Activated naive CD8-positive, alpha-beta T cell treated with anti-CD3 and anti-CD28 coated beads for 36 hours (primary cell): ENCODE measurements around the gene SLC4A5. TPM values are rescaled to one million over a fixed set of nuclear protein-coding genes. Genes with fewer than 3 reads are reported as not detected.
A peak's percentile ranks its signal among the peaks of the same experiment; 100 is the strongest.
"Not testable (repeated sequence)": the region's sequence is repeated elsewhere in the genome, so short reads cannot be mapped to it uniquely, and the experiment has no call there.

Source experiments
- DNase-seq: peaks from one replicate; pipeline ENCODE4 v3.0.0; 2021
- H3K27ac Mint-ChIP-seq: one replicate; pipeline ENCODE4 v1.8.0; 2022; ENCODE audit warnings: mild to moderate bottlenecking, moderate library complexity, mixed read lengths
- H3K27me3 Mint-ChIP-seq: one replicate; pipeline ENCODE4 v1.8.0; 2022; ENCODE audit warnings: mild to moderate bottlenecking, mixed read lengths
- H3K36me3 Mint-ChIP-seq: one replicate; pipeline ENCODE4 v1.8.0; 2021; ENCODE audit warnings: mild to moderate bottlenecking, mixed read lengths
- H3K4me1 Mint-ChIP-seq: one replicate; pipeline ENCODE4 v1.8.0; 2021; ENCODE audit warnings: mixed read lengths
- H3K4me3 Mint-ChIP-seq: one replicate; pipeline ENCODE4 v1.8.0; 2022; ENCODE audit warnings: mild to moderate bottlenecking, moderate library complexity, mixed read lengths
- H3K9me3 Mint-ChIP-seq: one replicate; pipeline ENCODE4 v1.8.0; 2022; ENCODE audit warnings: mixed read lengths
- total RNA-seq, 2 experiments: library from RNA; stranded (reverse); gene quantifications; one replicate each; pipeline ENCODE4 v1.2.3, GENCODE V29; 2021

Gene SLC4A5
- total RNA-seq, 2 experiments from 2014 or later = 0.74 to 1.5 TPM

DNA sequence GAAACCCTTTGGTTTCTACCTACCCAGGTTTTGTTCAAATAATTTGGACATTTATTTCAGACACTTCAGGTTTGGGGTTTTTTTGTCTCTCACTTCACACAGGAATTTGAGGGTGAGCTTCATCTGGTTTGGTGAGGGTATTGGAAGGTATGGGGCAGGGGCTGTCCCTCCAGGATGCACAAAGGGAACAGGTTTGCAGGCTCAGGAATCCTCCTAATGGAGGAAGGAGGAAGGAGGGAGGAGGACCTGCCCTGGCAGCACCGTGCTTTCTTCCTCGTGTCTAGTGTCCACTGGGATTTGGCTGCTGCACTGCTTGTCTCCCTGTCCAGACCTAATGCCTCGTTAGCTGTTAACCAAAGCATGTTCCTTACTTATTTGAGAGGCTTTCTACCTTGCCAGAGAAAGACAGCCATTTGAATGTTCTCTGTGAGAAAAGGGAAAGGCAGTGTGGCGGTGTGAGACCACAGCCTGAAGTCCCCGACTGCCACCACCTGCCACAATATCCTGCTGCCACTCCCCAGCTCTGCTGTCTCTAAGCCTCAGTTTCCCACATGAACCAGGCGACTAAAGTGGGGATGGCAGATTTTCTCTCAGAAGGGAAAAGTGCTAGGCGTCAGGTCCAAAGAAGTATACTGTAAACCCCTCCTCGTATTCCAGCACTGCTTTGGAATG is 2.2 kb upstream of the SLC4A5 start:
- H3K27ac Mint-ChIP-seq = no peak overlapping the region
- DNase-seq = no peak

DNA sequence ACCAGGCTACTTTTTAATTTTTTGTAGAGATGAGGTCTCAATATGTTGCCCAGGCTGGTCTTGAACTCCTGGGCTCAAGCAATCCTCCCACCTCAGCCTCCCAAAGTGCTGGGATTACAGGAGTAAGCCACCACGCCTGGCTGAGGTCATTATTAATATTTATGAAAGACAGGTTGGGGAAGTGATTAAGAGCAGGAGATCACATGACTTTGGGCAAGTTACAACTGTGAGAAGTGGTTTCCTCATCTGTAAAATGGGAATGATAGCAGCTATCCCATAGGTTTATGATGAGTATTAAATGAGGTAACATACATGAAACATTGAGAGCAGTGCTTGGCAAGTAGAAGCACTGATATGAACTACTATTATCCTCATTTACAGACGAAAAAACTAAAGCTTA is 7.0 kb downstream of the SLC4A5 start:
- H3K36me3 Mint-ChIP-seq, H3K27ac Mint-ChIP-seq, H3K9me3 Mint-ChIP-seq, DNase-seq, H3K27me3 Mint-ChIP-seq, H3K4me3 Mint-ChIP-seq, H3K4me1 Mint-ChIP-seq: not testable (repeated sequence)

More for the DNA sequence above, 2.2 kb upstream of the SLC4A5 start:
- Mint-ChIP-seq H3K4me3 (no peak overlapping the region), H3K27me3 (no peaks in the 10 kb centered on the region), H3K4me1 (no peaks in the 10 kb centered on the region), H3K36me3 (peaks cover 2% of the 10 kb centered on the region), H3K9me3 (no peaks in the 10 kb centered on the region)

DNA sequence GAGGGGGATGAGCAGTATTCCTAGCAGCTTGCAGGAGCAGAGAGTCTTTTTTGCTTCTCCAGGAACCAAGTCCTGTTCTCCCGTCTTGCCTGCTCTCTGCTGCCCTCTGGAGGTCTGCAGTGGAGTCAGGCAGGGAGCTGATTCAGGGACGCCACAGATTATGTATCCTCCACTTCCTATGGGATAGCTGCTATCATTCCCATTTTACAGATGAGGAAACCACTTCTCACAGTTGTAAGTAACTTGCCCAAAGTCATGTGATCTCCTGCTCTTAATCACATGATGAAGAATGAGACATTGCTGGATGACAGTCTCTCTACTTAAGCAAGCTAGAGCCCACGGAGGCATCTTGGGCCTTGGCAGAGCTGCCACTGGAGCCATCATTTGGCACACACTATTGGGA is 8.3 kb downstream of the SLC4A5 start:
- Mint-ChIP-seq H3K36me3 (no peaks in the 10 kb centered on the region), H3K27ac (no peak overlapping the region), H3K27me3 (no peaks in the 10 kb centered on the region), H3K4me1 (no peaks in the 10 kb centered on the region), H3K4me3 (no peak overlapping the region), H3K9me3 (no peaks in the 10 kb centered on the region)
- DNase-seq = peak; percentile 69

DNA sequence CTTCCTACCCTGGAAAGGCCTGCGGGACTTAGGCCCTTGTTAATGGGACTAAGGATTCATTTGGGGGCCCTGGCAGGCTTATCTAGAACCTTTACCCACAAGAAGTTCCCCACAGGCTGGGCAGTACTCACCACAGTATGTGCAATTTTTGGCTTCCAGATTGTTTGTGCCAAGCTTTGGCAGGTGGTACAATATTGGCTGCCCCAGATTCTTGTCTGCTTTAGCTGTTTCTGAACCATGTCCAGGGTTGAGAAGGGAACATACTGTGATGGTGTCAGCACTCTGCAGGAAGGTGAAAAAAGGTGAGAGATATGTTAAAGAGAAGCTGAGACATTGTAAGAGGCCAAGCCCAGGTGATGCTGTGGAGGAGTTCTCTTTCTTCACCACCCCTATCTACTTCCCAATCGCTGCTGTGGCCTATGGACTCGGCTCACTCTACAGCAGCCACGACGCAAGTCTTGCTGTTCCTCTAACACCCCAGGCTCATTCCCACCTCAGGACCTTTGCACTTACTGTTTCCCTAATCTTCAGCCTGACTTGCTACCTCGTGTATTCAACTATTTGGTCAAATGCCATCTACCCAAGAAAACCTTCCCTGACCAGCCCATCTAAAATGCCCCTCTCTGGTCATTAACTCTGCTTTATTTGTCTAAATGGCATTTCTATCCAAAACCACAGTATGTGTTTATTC is 9.2 kb downstream of the SLC4A5 start:
- no peak overlapping the region for H3K27ac Mint-ChIP-seq
- H3K27me3 Mint-ChIP-seq = no peaks in the 10 kb centered on the region
- no peak overlapping the region for H3K4me3 Mint-ChIP-seq
- no peaks in the 10 kb centered on the region for H3K4me1 Mint-ChIP-seq
- DNase-seq = no peak
- H3K36me3 Mint-ChIP-seq = no peaks in the 10 kb centered on the region
- no peaks in the 10 kb centered on the region for H3K9me3 Mint-ChIP-seq

DNA sequence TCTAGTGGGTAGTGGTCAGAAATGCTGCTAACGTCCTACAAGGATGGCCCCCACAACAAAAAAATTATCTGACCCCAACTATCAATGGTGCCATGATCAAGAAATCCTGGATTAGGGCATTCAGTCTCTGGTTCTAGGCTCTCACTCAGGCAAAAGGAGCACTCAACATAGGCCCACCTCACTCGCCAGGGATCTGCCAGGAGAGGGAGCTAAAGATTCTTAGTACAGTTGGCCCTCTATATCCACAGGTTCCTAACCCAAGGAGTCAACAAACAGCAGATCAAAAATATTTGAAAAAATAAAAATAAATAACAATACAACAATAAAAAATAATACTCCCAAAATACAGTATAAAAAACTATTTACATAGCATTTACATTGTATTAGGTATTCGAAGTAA is 10.0 kb downstream of the SLC4A5 start:
- Mint-ChIP-seq H3K4me3 (no peak overlapping the region), H3K27ac (no peak overlapping the region), H3K27me3 (no peaks in the 10 kb centered on the region), H3K36me3 (no peaks in the 10 kb centered on the region), H3K4me1 (no peaks in the 10 kb centered on the region), H3K9me3 (no peaks in the 10 kb centered on the region)
- DNase-seq = peak; percentile 7

DNA sequence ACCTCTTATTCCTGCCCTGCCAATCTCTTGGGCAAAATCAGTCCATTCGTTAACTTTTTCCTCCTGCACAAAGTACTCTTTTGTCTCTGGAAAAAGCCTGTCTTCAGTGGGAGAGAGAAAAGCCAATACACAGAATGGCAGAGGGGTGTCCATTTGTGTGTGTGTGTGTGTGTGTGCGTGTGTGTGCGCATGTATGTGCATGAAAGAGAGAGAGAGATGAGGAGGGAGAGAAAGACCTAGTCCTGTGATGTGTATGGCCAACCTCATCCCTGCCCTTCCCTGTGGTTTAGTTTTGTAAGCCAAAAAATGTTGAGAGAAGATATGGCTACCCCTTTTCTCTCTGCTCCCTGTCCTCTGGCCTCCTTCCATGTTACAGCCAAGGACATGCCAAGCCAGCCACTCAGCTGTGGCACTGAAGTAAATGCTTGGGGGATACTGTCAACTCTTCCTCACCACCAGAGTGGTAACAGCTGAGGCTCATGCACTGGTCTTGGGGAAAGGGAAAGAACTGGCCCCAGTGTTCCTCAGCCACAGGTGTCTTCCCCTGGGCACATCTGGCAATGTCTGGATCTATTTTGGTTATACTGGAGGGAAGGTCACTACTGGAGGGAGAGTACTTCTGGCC is 10.6 kb downstream of the SLC4A5 start:
- Mint-ChIP-seq H3K9me3 (no peaks in the 10 kb centered on the region), H3K4me3 (no peak overlapping the region), H3K27ac (no peak overlapping the region), H3K4me1 (no peaks in the 10 kb centered on the region), H3K27me3 (no peaks in the 10 kb centered on the region), H3K36me3 (no peaks in the 10 kb centered on the region)
- no peak for DNase-seq

DNA sequence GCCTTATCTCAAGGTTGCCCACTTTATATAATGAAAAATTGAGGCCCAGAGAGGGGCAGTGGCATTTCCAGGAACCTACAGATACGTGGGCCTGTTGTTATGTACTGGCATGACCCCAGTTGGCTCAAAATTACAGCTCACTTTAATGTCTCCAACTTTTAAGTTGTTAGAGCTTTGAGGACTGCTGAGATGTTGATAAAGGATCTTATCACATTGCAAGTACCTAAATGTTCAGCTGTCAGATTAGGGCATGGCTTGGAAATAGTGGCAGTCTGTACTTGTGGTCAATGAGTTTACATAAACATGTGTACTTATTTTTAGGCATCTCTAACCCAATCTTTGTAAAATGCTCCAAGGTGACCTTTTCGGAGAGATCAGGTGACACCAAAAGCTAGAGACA is 14.6 kb downstream of the SLC4A5 start:
- Mint-ChIP-seq H3K4me1 (no peaks in the 10 kb centered on the region), H3K36me3 (no peaks in the 10 kb centered on the region), H3K27ac (no peak overlapping the region), H3K9me3 (no peaks in the 10 kb centered on the region), H3K27me3 (no peaks in the 10 kb centered on the region), H3K4me3 (no peak overlapping the region)
- no peak for DNase-seq

DNA sequence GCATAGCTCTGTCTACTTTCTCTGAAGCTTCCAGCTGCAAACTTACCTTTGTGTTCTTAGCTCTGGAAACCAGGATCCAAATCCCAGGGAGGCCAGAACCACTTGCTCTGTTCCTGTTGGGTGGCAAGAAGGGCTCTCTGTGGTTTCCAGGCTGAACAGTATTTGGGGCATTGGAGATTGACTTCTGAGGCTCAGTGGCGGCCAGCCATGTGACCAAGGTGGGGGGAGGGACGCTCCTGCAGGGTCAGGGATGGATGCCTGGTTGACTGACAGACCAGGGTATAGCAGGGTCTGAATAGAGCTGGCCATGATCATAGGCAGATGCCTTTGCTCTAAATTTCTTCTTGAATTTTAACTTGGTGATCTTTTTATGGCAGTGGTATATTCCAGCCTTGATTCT is 15.1 kb downstream of the SLC4A5 start:
- H3K27me3 Mint-ChIP-seq = no peaks in the 10 kb centered on the region
- no peaks in the 10 kb centered on the region for H3K9me3 Mint-ChIP-seq
- H3K36me3 Mint-ChIP-seq = no peaks in the 10 kb centered on the region
- no peak overlapping the region for H3K27ac Mint-ChIP-seq
- H3K4me1 Mint-ChIP-seq = no peaks in the 10 kb centered on the region
- no peak for DNase-seq
- H3K4me3 Mint-ChIP-seq = no peak overlapping the region

DNA sequence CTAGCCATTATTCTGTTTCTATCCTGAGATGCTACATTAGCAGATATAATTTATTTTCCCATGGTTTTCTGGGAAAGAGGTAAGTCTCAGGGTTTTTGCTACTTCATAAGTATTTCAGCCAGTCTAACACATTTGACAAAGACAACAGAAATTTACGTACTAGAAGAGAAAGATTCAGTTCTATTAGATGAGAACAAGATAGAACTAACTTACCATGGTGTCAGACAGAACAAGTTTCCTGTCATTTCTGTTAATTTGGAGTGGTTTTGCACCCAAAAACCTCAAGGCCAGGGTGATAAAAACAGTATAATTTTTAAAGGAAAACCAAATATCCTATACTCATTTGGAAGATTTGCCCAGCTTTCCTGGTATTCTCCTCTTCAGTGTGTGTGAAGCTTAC is 15.6 kb downstream of the SLC4A5 start:
- H3K9me3 Mint-ChIP-seq = no peaks in the 10 kb centered on the region
- no peak for DNase-seq
- no peaks in the 10 kb centered on the region for H3K27me3 Mint-ChIP-seq
- H3K27ac Mint-ChIP-seq = no peak overlapping the region
- no peak overlapping the region for H3K4me3 Mint-ChIP-seq
- no peaks in the 10 kb centered on the region for H3K4me1 Mint-ChIP-seq
- no peaks in the 10 kb centered on the region for H3K36me3 Mint-ChIP-seq

DNA sequence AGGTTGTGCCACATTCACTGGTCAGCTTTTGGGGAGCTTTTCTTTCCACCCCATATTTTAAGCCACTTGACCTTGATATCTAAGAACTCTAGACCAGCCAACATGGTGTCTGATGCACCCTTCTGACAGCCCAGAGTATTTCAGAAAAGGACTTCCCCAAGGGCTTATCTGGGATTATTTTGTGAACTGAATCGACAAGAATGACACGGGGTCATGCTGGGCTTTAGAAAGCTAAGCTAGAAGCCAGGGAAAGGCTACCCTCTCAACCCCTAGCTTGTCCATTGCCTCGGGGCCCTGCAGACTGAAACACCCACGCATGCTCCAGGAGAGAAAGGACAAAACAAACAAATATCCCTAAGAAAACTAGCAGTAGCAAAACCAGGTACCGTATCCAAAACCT is 16.0 kb downstream of the SLC4A5 start:
- no peaks in the 10 kb centered on the region for H3K36me3 Mint-ChIP-seq
- no peak overlapping the region for H3K4me3 Mint-ChIP-seq
- no peaks in the 10 kb centered on the region for H3K27me3 Mint-ChIP-seq
- H3K27ac Mint-ChIP-seq = no peak overlapping the region
- H3K4me1 Mint-ChIP-seq = no peaks in the 10 kb centered on the region
- no peaks in the 10 kb centered on the region for H3K9me3 Mint-ChIP-seq
- no peak for DNase-seq

DNA sequence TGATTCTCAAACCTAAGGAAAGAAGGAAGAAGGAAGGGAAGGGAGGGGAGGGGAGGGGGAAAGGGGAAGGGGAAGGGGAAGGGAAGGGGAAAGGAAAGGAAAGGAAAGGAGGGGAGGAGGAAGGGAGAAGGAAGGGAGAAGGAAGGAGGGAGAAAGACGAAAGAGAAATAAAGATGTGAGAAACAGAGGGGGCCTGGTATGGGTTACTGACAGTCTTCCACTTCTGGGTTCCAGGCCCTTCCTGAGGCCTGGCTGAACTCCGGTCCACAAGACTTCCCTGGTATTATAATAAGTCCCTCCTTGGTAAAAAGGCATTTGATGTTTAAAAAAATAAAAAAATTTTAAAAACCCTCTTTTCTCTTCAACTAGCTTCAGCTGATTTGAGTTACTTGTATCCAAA is 17.4 kb downstream of the SLC4A5 start:
- no peaks in the 10 kb centered on the region for H3K9me3 Mint-ChIP-seq
- H3K4me3 Mint-ChIP-seq = no peak overlapping the region
- no peaks in the 10 kb centered on the region for H3K27me3 Mint-ChIP-seq
- no peaks in the 10 kb centered on the region for H3K36me3 Mint-ChIP-seq
- H3K4me1 Mint-ChIP-seq = no peaks in the 10 kb centered on the region
- no peak overlapping the region for H3K27ac Mint-ChIP-seq
- DNase-seq = no peak

DNA sequence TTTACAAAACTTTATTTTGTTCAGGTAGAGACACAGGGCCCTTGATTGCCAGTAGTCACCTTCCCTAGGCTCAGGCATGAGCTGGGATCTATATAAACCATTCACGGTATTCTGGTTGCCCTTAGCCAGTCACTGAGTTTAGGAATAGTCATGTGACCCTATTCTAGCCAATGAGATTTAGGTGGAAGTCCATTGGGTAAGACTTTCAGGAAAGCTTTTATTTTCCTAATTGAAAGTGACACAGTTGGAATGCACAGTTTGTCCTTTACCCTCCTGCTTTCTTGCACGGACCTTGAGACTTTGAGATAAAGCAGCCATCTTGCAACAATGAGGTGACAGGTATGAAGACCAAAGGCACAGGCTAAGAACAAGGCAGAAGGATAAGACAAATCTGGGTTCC is 21.5 kb downstream of the SLC4A5 start:
- Mint-ChIP-seq H3K27ac (no peak overlapping the region), H3K27me3 (no peaks in the 10 kb centered on the region), H3K36me3 (peaks cover 3% of the 10 kb centered on the region), H3K4me1 (no peaks in the 10 kb centered on the region), H3K4me3 (no peak overlapping the region), H3K9me3 (no peaks in the 10 kb centered on the region)
- no peak for DNase-seq

DNA sequence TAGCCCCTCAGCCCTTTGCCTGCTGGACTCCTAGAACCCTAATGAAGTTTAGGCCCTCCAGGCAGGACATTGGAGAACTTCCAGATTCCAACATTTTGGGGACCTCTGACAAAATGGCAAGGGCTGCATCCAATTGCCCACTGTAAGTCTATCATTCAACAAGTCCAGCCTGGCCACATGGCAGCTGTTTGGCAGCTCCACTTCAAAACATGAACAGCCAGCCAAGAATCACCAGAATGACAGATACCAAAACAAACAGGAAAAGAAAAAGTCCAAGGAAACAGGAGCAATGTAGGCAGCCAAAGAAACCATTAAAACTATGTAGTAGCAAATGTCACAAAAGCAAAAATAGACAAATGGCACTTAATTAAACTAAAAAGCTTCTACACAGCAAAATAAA is 25.5 kb downstream of the SLC4A5 start:
- no peak overlapping the region for H3K4me3 Mint-ChIP-seq
- no peaks in the 10 kb centered on the region for H3K9me3 Mint-ChIP-seq
- H3K27ac Mint-ChIP-seq = no peak overlapping the region
- no peak for DNase-seq
- H3K4me1 Mint-ChIP-seq = no peaks in the 10 kb centered on the region
- no peaks in the 10 kb centered on the region for H3K27me3 Mint-ChIP-seq
- H3K36me3 Mint-ChIP-seq = peaks cover 4% of the 10 kb centered on the region

DNA sequence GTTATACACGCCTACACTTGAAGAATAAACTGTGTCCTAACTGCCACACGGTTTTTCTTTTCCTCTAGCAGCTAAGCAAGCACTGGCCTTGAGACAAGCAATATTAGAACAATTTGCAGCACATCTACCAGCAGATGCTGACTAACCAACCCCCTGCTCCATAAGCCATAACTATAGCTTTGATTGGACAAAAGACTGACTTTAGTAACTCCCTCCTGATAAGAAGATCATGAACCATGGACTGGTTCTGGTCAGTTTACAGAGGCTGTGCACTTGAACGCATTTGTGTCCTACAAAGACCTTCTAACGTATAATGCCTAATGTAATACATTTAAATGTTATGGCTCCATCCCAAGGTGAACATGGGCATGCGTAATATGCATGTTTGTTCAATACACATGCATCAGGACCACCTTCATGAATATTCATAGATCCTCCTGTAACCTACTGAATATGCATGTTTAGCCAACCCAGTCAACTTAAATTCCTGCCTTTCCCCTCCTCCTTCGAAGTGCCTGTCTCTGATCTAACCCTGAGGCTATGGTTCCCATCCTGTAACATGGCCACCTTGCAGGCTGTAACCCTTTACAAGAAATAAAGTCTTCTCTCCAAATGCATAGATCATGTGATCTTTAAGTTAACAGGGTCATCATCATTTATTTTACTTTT is 26.5 kb downstream of the SLC4A5 start:
- Mint-ChIP-seq H3K27me3 (no peaks in the 10 kb centered on the region), H3K9me3 (no peaks in the 10 kb centered on the region), H3K36me3 (peaks cover 4% of the 10 kb centered on the region), H3K4me1 (no peaks in the 10 kb centered on the region), H3K4me3 (no peak overlapping the region), H3K27ac (no peak overlapping the region)
- no peak for DNase-seq

DNA sequence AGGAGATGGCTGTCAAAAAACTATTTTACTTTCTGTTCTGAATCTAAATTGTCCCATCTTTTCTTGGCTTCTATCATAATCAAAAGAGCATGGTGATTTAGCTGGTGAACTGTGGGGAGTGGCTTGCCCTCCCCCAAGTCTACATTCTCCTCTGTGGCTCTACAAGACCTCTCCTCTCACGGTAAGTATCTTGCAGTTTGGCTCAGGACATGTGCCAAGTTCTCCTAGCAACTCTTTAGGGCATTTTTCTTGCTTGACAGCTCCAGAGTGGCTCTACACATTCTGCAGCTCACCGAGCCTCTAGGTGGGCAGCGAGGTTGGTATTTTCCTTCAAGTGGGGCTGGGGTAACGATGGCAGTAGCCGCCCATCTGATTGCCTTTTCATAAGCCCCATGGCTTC is 29.1 kb downstream of the SLC4A5 start:
- Mint-ChIP-seq H3K27me3 (no peaks in the 10 kb centered on the region), H3K27ac (no peak overlapping the region), H3K9me3 (no peaks in the 10 kb centered on the region), H3K4me3 (no peak overlapping the region), H3K4me1 (no peaks in the 10 kb centered on the region), H3K36me3 (peaks cover 2% of the 10 kb centered on the region)
- no peak for DNase-seq
